HepG2 (cell line): ENCODE results near the gene SLC34A3. TPM values are rescaled to one million over a fixed set of nuclear protein-coding genes. Genes with fewer than 3 reads are reported as not detected.

Experiments
- CSRNP1 ChIP-seq: sonication (generic); formaldehyde crosslinking; IDR thresholded peaks from 2 replicates; pipeline ENCODE4 v1.8.1; 2023; ENCODE audit warnings: mild to moderate bottlenecking, missing genetic modification reagents
- EP300 ChIP-seq, 3 experiments: sonication (generic) in 1 of 3; formaldehyde crosslinking in 1 of 3; IDR thresholded peaks; 2 replicates each; pipeline versions ENCODE4 v1.5.1 to v1.6.1; 2011 to 2020; ENCODE audit warnings: low read depth in 2 of 3, low read length in 2 of 3, borderline replicate concordance in 1 of 3, improper control_type of control experiment in 1 of 3, mild to moderate bottlenecking in 1 of 3, missing genetic modification reagents in 1 of 3, moderate library complexity in 1 of 3
- ETV6 ChIP-seq: sonication (generic); formaldehyde crosslinking; conservative IDR thresholded peaks from 2 replicates; pipeline ENCODE4 v1.4.0; 2020; ENCODE audit warnings: missing genetic modification reagents
- HDAC1 ChIP-seq: sonication (generic); formaldehyde crosslinking; IDR thresholded peaks from 2 replicates; pipeline ENCODE4 v1.5.1; 2020; ENCODE audit warnings: mild to moderate bottlenecking, missing genetic modification reagents
- HNRNPH1 ChIP-seq: fragments of 200-400 bp; formaldehyde crosslinking; optimal IDR thresholded peaks from 2 replicates; pipeline ENCODE3; 2017; ENCODE audit warnings: mild to moderate bottlenecking, low read depth, low read length
- NFIB ChIP-seq: sonication (generic); formaldehyde crosslinking; IDR thresholded peaks from 2 replicates; pipeline ENCODE4 v1.9.0; 2021; ENCODE audit warnings: missing genetic modification reagents, mild to moderate bottlenecking, borderline replicate concordance
- PITX1 ChIP-seq: sonication (generic); formaldehyde crosslinking; IDR thresholded peaks from 2 replicates; pipeline ENCODE4 v1.5.1; 2020; ENCODE audit warnings: mild to moderate bottlenecking, missing genetic modification reagents
- RELA ChIP-seq: sonication (generic); formaldehyde crosslinking; IDR thresholded peaks from 2 replicates; pipeline ENCODE4 v1.4.0; 2020; ENCODE audit warnings: missing genetic modification reagents
- SSRP1 ChIP-seq: IDR thresholded peaks from 2 replicates; pipeline ENCODE4 v1.6.1; 2016; ENCODE audit warnings: control low read depth
- TCF12 ChIP-seq, 2 experiments: fragments of 450-650 bp in 1 of 2; sonication (generic) in 1 of 2; formaldehyde crosslinking in 1 of 2; IDR thresholded peaks; 2 replicates each; pipeline versions ENCODE4 v1.6.1 to v1.8.0; 2017 to 2022; ENCODE audit warnings: antibody characterized with exemption in 1 of 2, mild to moderate bottlenecking in 1 of 2, missing genetic modification reagents in 1 of 2, moderate library complexity in 1 of 2
- XRCC5 ChIP-seq: fragments of 200-400 bp; formaldehyde crosslinking; optimal IDR thresholded peaks from 2 replicates; pipeline ENCODE3; 2017; ENCODE audit warnings: mild to moderate bottlenecking, low read length
- ZNF256 ChIP-seq: sonication (generic); formaldehyde crosslinking; conservative IDR thresholded peaks from 2 replicates; pipeline ENCODE4 v1.4.0; 2020; ENCODE audit warnings: missing genetic modification reagents
- ZNF382 ChIP-seq: sonication (generic); formaldehyde crosslinking; IDR thresholded peaks from 2 replicates; pipeline ENCODE4 v1.5.0; 2020; ENCODE audit warnings: missing genetic modification reagents, mild to moderate bottlenecking, borderline replicate concordance
- ZNF468 ChIP-seq: sonication (generic); formaldehyde crosslinking; IDR thresholded peaks from 2 replicates; pipeline ENCODE4 v1.8.0; 2022; ENCODE audit warnings: mild to moderate bottlenecking, moderate library complexity, missing genetic modification reagents
- ZNF619 ChIP-seq: sonication (generic); formaldehyde crosslinking; IDR thresholded peaks from 2 replicates; pipeline ENCODE4 v1.4.0; 2020; ENCODE audit warnings: mild to moderate bottlenecking, missing genetic modification reagents
- polyA plus RNA-seq, 8 experiments: library from polyadenylated mRNA; depleted of rRNA in 3 of 8; stranded (reverse) in 7 of 8; unstranded in 1 of 8; fragments of >200 nt; fragmentation: Illumina TruSeq in 4 of 8; extraction: Trizol in 4 of 8; gene quantifications; 2 replicates each; pipeline versions ENCODE4 v1.2.1 to v1.2.3, GENCODE V29; 2011 to 2016; ENCODE audit warnings: low read depth in 4 of 8, missing spikeins in 1 of 8, mixed read lengths in 1 of 8; ENCODE audit not compliant: insufficient read depth in 1 of 8
- total RNA-seq, 5 experiments: library from RNA; depleted of rRNA; stranded (reverse); fragments of >200 nt; fragmentation: Illumina TruSeq; extraction: Trizol; gene quantifications; 2 replicates each; pipeline ENCODE4 v1.2.3, GENCODE V29; 2016; ENCODE audit warnings: low read depth in 1 of 5
- TF ChIP-seq, protein P1 (sequence below): sonication (generic); formaldehyde crosslinking; IDR thresholded peaks from 2 replicates; pipeline ENCODE4 v1.4.0; 2020; ENCODE audit warnings: mild to moderate bottlenecking, missing genetic modification reagents, borderline replicate concordance
- TF ChIP-seq, protein P2 (sequence below): sonication (generic); formaldehyde crosslinking; IDR thresholded peaks from 2 replicates; pipeline ENCODE4 v1.8.1; 2022; ENCODE audit warnings: mild to moderate bottlenecking, missing genetic modification reagents
- TF ChIP-seq, protein P3 (sequence below): IDR thresholded peaks from 2 replicates; pipeline ENCODE4 v1.6.1; 2016; ENCODE audit warnings: missing compliant biosample characterization, missing genetic modification reagents, borderline replicate concordance

Gene SLC34A3
- total and polyA plus RNA-seq, 2 of the 13 experiments (the other 11 are each of a cell fraction or from before 2014, with no cell fraction given) = 0.07 to 1.0 TPM

- TF ChIP-seq NFIB (CRISPR knock-in tag) = no peak
- TF ChIP-seq, protein P1, sequence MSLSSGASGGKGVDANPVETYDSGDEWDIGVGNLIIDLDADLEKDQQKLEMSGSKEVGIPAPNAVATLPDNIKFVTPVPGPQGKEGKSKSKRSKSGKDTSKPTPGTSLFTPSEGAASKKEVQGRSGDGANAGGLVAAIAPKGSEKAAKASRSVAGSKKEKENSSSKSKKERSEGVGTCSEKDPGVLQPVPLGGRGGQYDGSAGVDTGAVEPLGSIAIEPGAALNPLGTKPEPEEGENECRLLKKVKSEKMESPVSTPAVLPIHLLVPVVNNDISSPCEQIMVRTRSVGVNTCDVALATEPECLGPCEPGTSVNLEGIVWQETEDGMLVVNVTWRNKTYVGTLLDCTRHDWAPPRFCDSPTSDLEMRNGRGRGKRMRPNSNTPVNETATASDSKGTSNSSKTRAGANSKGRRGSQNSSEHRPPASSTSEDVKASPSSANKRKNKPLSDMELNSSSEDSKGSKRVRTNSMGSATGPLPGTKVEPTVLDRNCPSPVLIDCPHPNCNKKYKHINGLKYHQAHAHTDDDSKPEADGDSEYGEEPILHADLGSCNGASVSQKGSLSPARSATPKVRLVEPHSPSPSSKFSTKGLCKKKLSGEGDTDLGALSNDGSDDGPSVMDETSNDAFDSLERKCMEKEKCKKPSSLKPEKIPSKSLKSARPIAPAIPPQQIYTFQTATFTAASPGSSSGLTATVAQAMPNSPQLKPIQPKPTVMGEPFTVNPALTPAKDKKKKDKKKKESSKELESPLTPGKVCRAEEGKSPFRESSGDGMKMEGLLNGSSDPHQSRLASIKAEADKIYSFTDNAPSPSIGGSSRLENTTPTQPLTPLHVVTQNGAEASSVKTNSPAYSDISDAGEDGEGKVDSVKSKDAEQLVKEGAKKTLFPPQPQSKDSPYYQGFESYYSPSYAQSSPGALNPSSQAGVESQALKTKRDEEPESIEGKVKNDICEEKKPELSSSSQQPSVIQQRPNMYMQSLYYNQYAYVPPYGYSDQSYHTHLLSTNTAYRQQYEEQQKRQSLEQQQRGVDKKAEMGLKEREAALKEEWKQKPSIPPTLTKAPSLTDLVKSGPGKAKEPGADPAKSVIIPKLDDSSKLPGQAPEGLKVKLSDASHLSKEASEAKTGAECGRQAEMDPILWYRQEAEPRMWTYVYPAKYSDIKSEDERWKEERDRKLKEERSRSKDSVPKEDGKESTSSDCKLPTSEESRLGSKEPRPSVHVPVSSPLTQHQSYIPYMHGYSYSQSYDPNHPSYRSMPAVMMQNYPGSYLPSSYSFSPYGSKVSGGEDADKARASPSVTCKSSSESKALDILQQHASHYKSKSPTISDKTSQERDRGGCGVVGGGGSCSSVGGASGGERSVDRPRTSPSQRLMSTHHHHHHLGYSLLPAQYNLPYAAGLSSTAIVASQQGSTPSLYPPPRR (CRISPR knock-in tag) = no peak
- TF ChIP-seq ZNF382 (CRISPR knock-in tag) = no peak
- TF ChIP-seq TCF12 (IDR thresholded peaks at IDR 0.05) = no peak
- 0 out of 2 replicates have a peak, but pooled peaks have one; percentile 12 for TF ChIP-seq TCF12 (CRISPR knock-in tag; IDR thresholded peaks at IDR 0.05)
- no peak; the same call in 1 of the 2 replicates for TF ChIP-seq HDAC1 (CRISPR knock-in tag)
- TF ChIP-seq ZNF256 (CRISPR knock-in tag) = no peak
- no peak for TF ChIP-seq HNRNPH1
- TF ChIP-seq CSRNP1 (CRISPR knock-in tag) = peak; percentile 47; the same call in 1 of the 2 replicates
- TF ChIP-seq ZNF619 (CRISPR knock-in tag) = no peak
- TF ChIP-seq PITX1 (CRISPR knock-in tag) = no peak
- no peak for TF ChIP-seq EP300 (IDR thresholded peaks at IDR 0.05; ENCODE audit: low read depth in 2 of 2, low read length in 2 of 2)
- no peak for TF ChIP-seq EP300 (CRISPR knock-in tag; IDR thresholded peaks at IDR 0.05; ENCODE audit: borderline replicate concordance)
- TF ChIP-seq RELA (CRISPR knock-in tag) = no peak
- no peak for TF ChIP-seq SSRP1 (CRISPR knock-in tag)
- TF ChIP-seq, protein P2, sequence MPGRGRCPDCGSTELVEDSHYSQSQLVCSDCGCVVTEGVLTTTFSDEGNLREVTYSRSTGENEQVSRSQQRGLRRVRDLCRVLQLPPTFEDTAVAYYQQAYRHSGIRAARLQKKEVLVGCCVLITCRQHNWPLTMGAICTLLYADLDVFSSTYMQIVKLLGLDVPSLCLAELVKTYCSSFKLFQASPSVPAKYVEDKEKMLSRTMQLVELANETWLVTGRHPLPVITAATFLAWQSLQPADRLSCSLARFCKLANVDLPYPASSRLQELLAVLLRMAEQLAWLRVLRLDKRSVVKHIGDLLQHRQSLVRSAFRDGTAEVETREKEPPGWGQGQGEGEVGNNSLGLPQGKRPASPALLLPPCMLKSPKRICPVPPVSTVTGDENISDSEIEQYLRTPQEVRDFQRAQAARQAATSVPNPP (CRISPR knock-in tag) = no peak
- TF ChIP-seq ZNF468 (CRISPR knock-in tag) = 0 out of 2 replicates have a peak, but pooled peaks have one; percentile 68
- no peak for TF ChIP-seq ETV6 (CRISPR knock-in tag)
- TF ChIP-seq, protein P3, sequence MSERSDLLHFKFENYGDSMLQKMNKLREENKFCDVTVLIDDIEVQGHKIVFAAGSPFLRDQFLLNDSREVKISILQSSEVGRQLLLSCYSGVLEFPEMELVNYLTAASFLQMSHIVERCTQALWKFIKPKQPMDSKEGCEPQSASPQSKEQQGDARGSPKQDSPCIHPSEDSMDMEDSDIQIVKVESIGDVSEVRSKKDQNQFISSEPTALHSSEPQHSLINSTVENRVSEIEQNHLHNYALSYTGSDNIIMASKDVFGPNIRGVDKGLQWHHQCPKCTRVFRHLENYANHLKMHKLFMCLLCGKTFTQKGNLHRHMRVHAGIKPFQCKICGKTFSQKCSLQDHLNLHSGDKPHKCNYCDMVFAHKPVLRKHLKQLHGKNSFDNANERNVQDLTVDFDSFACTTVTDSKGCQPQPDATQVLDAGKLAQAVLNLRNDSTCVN (CRISPR knock-in tag) = no peak
- TF ChIP-seq XRCC5 = peak; percentile 6
These were observed 1.5 kb upstream of the SLC34A3 start (continued) for GRCh38 chr9:137228968-137229896.
